Left ventricle myocardium superior (tissue), 1 donor: ENCODE results near the gene QARS1. TPM values are rescaled to one million over a fixed set of nuclear protein-coding genes. Genes with fewer than 3 reads are reported as not detected.

Source experiments
- ATAC-seq: fragments of 200-7000 bp; cut with Tn5 transposase; one replicate; pipeline ENCODE4 v1.9.1; 2020; ENCODE audit warnings: mild to moderate bottlenecking, moderate library complexity
- DNase-seq: peaks from one replicate; pipeline ENCODE4 v3.0.0-alpha.2; 2020
- intact Hi-C: fragments of 100-400 bp; cut with micrococcal nuclease; formaldehyde crosslinking; loops from one replicate; pipeline ENCODE4 v1.11.0; 2022
- total RNA-seq: library from RNA; stranded (reverse); fragmentation: NEBNext Ultra II Directional; extraction: Animal tissue kit (Norgen Biotek cat#: 25700); gene quantifications from one replicate; pipeline ENCODE4 v1.2.1, GENCODE V29; 2021
- donor health status: DM: no; HTN: yes; CAD: no; lungs with severe emphysema.

Gene QARS1
- total RNA-seq, 1 donor from 2014 or later: 227 TPM

- DNase-seq (no peak), ATAC-seq (no peak)
- intact Hi-C loops: no loop called here
Measured at GRCh38 chr3:49122022-49122421, 17.5 kb upstream of the QARS1 start.

- DNase-seq: no peak
- no peak for ATAC-seq
- intact Hi-C loops: no loop called here
Measured at GRCh38 chr3:49121132-49121736, 16.7 kb upstream of the QARS1 start.

- intact Hi-C loops: no loop called here
- peak; percentile 93 for ATAC-seq
Measured at GRCh38 chr3:49120438-49121131, 16.0 kb upstream of the QARS1 start, which contains the start of gene USP19. Gene USP19 (minus strand): TSS chr3:49120823. CDS start chr3:49119145, 1,678 bp downstream.

GRCh38 chr3:49120096-49120437 lies 15.5 kb upstream of the QARS1 start:
- intact Hi-C loops: no loop called here
- ATAC-seq: peak; percentile 0
- DNase-seq: no peak

More at GRCh38 chr3:49120438-49121131, 16.0 kb upstream of the QARS1 start, which contains the start of gene USP19:
- DNase-seq: peak; percentile 98

- intact Hi-C loops: no loop called here
- DNase-seq (no peak), ATAC-seq (no peak)
Measured at GRCh38 chr3:49119439-49119838, 14.9 kb upstream of the QARS1 start.

- intact Hi-C loops: no loop called here
- DNase-seq: no peak
- ATAC-seq: no peak
Measured at GRCh38 chr3:49119036-49119435, 14.5 kb upstream of the QARS1 start.

- intact Hi-C loops: no loop called here
- ATAC-seq (no peak), DNase-seq (no peak)
Measured at GRCh38 chr3:49112262-49112661, 7.7 kb upstream of the QARS1 start.

- no peak for DNase-seq
- ATAC-seq: no peak
Measured at GRCh38 chr3:49111347-49111746, 6.8 kb upstream of the QARS1 start.

GRCh38 chr3:49110780-49111179 lies 6.2 kb upstream of the QARS1 start:
- no peak for DNase-seq
- intact Hi-C loops: no loop called here
- peak; percentile 29 for ATAC-seq

More at GRCh38 chr3:49111347-49111746, 6.8 kb upstream of the QARS1 start:
- intact Hi-C loops: no loop called here

- no peak for DNase-seq
- intact Hi-C loops: no loop called here
- no peak for ATAC-seq
Measured at GRCh38 chr3:49108346-49108745, 3.8 kb upstream of the QARS1 start.

- DNase-seq: no peak
- intact Hi-C loops: no loop called here
- ATAC-seq: no peak
Measured at GRCh38 chr3:49104052-49104426, 518 bp downstream of the QARS1 start.

- intact Hi-C loops: no loop called here
- ATAC-seq: no peak
- peak; percentile 12 for DNase-seq
Measured at GRCh38 chr3:49100046-49100615, 4.4 kb downstream of the QARS1 start.

- intact Hi-C loops: no loop called here
- ATAC-seq (no peak), DNase-seq (peak; percentile 23)
Measured at GRCh38 chr3:49098910-49099630, 5.5 kb downstream of the QARS1 start.

GRCh38 chr3:49098429-49098828 lies 6.1 kb downstream of the QARS1 start:
- intact Hi-C loops: no loop called here
- ATAC-seq (no peak), DNase-seq (peak; percentile 81)

- peak; percentile 92 for ATAC-seq
- intact Hi-C loops: no loop called here
- DNase-seq: peak; percentile 98
Measured at GRCh38 chr3:49093853-49094767, 10.4 kb downstream of the QARS1 start, which contains the start of gene QRICH1. Gene QRICH1 (minus strand): TSS chr3:49094071. CDS start chr3:49077017, 17,054 bp downstream.

- ATAC-seq: peak; percentile 59
- DNase-seq: peak; percentile 89
- intact Hi-C loops: no loop called here
Measured at GRCh38 chr3:49092938-49093852, 11.4 kb downstream of the QARS1 start.

GRCh38 chr3:49081429-49081828 lies 23.1 kb downstream of the QARS1 start:
- ATAC-seq (no peak), DNase-seq (no peak)
- intact Hi-C loops: no loop called here

- intact Hi-C loops: no loop called here
- DNase-seq: no peak
- no peak for ATAC-seq
Measured at GRCh38 chr3:49079270-49079669, 25.3 kb downstream of the QARS1 start.
